ENCODE measurements around the gene CARMIL1. TPM values are rescaled to one million over a fixed set of nuclear protein-coding genes. Genes with fewer than 3 reads are reported as not detected.

CARMIL1 gene
- total and polyA plus RNA-seq, 2 of the 8 experiments (the other 6 are each of a cell fraction or from before 2014, with no cell fraction given): 20.3 to 40.4 TPM

GRCh38 chr6:25576919-25577318 is 297.7 kb downstream of the CARMIL1 start:
- no peak overlapping the region for H4K8ac ChIP-seq (ENCODE audit: extremely low read depth, insufficient read depth, low read length)
- H2BK5ac ChIP-seq (ENCODE audit: low read depth, low read length): no peak overlapping the region
- H3K79me2 ChIP-seq (ENCODE audit: control insufficient read depth in 1 of 2, insufficient read depth in 2 of 2, low read length in 2 of 2): no peaks in the 10 kb centered on the region
- no peak overlapping the region for H3K9ac ChIP-seq (replicated peaks in 1 of 4; ENCODE audit: extremely low read depth in 1 of 4, low read depth in 3 of 4, low read length in 3 of 4)
- no peak overlapping the region for H3K4me2 ChIP-seq (ENCODE audit: insufficient read depth in 1 of 2, low read depth in 2 of 2, low read length in 2 of 2)
- H4K5ac ChIP-seq (ENCODE audit: insufficient read length, low read depth, low read length): no peak overlapping the region
- 85% methylated on average over 2 of the region's 2 CpGs; no CpG with 5 or more reads in 1 of the 2 experiments for WGBS, 2 experiments (ENCODE audit: extremely low coverage in 1 of 2, insufficient coverage in 1 of 2, insufficient read length in 1 of 2, insufficient replicate concordance in 2 of 2, low coverage in 1 of 2, low lambda C conversion rate in 2 of 2, missing lambda C conversion rate in 1 of 2)
- H3K23me2 ChIP-seq (ENCODE audit: low read depth, low read length): no peaks in the 10 kb centered on the region
- no peaks in the 10 kb centered on the region; a peak in 1 of 8 replicates for H3K36me3 ChIP-seq (ENCODE audit: control insufficient read depth in 2 of 4, insufficient read depth in 4 of 4, low read length in 3 of 4)
- CTCF ChIA-PET (ENCODE audit: partially characterized antibody): interaction anchor here (0.7 to 1.5 kb wide), 2 partner anchors 10 to 75 kb away, joined by 3 to 6 read pairs; partner anchors contain the start of gene SCGN
- no peak overlapping the region for H2BK20ac ChIP-seq (ENCODE audit: low read length)
- no peaks in the 10 kb centered on the region for H4K20me1 ChIP-seq (replicated peaks in 1 of 2; ENCODE audit: control insufficient read depth in 1 of 2, insufficient read depth in 2 of 2, low read length in 2 of 2)
- H2BK12ac ChIP-seq (ENCODE audit: low read depth, low read length): no peak overlapping the region
- no peaks in the 10 kb centered on the region for H3K27me3 ChIP-seq (replicated peaks in 1 of 4; ENCODE audit: control insufficient read depth in 3 of 4, extremely low read depth in 1 of 4, insufficient read depth in 3 of 4, low read length in 3 of 4)
- no peak overlapping the region for H4K91ac ChIP-seq (replicated peaks; ENCODE audit: insufficient read length, low read length)
- FAIRE-seq (no peak), DNase-seq (ENCODE audit: low read depth in 1 of 2, low spot score in 2 of 2) (no peak)
- H2BK15ac ChIP-seq (ENCODE audit: low read length): no peak overlapping the region
- H3K79me1 ChIP-seq (ENCODE audit: low read depth, low read length): no peaks in the 10 kb centered on the region
- no peak overlapping the region for H3K4me3 ChIP-seq (ENCODE audit: extremely low read depth in 1 of 4, insufficient read depth in 2 of 4, low read depth in 3 of 4, low read length in 4 of 4)
- no peak overlapping the region for H2AK5ac ChIP-seq (ENCODE audit: low read depth, low read length)
- no peak overlapping the region for H2BK120ac ChIP-seq (replicated peaks; ENCODE audit: low read depth, low read length)
- no peaks in the 10 kb centered on the region for H3K9me3 ChIP-seq (ENCODE audit: insufficient read depth in 2 of 2, low read depth in 1 of 2, low read length in 1 of 2)
- no peak overlapping the region for H3K27ac ChIP-seq (ENCODE audit: low read depth, low read length)
- H3K4ac ChIP-seq (replicated peaks; ENCODE audit: insufficient read length, low read depth, low read length): no peak overlapping the region
- no peak overlapping the region for H3K18ac ChIP-seq (ENCODE audit: extremely low read depth, low read length)
- no peaks in the 10 kb centered on the region for H3K4me1 ChIP-seq (replicated peaks in 1 of 4; ENCODE audit: control insufficient read depth in 3 of 4, insufficient read depth in 4 of 4, low read length in 3 of 4)
- no peak overlapping the region for H3K23ac ChIP-seq (ENCODE audit: insufficient read length)
- H2AFZ ChIP-seq (ENCODE audit: low read length): no peak overlapping the region
- TF ChIP-seq PHF8 (conservative IDR thresholded peaks at IDR 0.05; ENCODE audit: low read depth, low read length) (no peak), CHD2 (IDR thresholded peaks at IDR 0.05; ENCODE audit: low read length) (no peak), GABPA (IDR thresholded peaks at IDR 0.05; ENCODE audit: borderline replicate concordance, insufficient read depth, low read length) (no peak)
- TF ChIP-seq, protein P1, sequence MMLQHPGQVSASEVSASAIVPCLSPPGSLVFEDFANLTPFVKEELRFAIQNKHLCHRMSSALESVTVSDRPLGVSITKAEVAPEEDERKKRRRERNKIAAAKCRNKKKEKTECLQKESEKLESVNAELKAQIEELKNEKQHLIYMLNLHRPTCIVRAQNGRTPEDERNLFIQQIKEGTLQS (IDR thresholded peaks at IDR 0.05; ENCODE audit: insufficient read depth, low read depth, low read length): no peak
- no peak overlapping the region for H3K14ac ChIP-seq (ENCODE audit: insufficient read length)
- POLR2A ChIA-PET (ENCODE audit: partially characterized antibody): interaction anchor here (1.3 kb wide), 1 partner anchor 10 kb away, joined by 3 read pairs; no protein-coding TSS in a partner anchor
- H3K56ac ChIP-seq (replicated peaks; ENCODE audit: insufficient read length, low read depth, low read length): no peak overlapping the region

All from H1 (cell line).